HEK293 (cell line): ENCODE measurements around the gene HOOK1.

Experiments used
- ZNF302 ChIP-seq: fragments of 450-650 bp; formaldehyde crosslinking; IDR thresholded peaks from 2 replicates; pipeline ENCODE4 v1.5.1; 2016; ENCODE audit warnings: missing biosample characterization, missing genetic modification characterization, low read depth
- TF ChIP-seq, protein P1 (sequence below): fragments of 450-650 bp; formaldehyde crosslinking; IDR thresholded peaks from 2 replicates; pipeline ENCODE4 v1.5.1; 2016; ENCODE audit warnings: missing biosample characterization, missing genetic modification characterization

DNA sequence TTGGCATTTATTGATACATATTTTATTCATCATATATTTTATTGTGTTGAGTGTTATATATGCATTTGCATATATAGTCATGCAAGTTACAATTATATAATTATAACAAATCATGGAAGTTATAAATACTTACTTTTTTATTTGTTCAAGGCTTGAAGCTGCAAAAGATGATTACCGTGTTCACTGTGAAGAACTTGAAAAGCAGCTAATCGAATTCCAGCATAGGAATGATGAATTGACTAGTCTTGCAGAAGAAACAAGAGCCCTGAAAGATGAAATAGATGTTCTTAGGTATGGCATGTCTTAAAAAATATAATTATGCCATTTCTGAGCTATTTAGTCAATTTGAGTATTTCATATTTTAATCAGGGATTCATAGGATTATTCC is 32.1 kb downstream of the HOOK1 start:
- TF ChIP-seq, protein P1, sequence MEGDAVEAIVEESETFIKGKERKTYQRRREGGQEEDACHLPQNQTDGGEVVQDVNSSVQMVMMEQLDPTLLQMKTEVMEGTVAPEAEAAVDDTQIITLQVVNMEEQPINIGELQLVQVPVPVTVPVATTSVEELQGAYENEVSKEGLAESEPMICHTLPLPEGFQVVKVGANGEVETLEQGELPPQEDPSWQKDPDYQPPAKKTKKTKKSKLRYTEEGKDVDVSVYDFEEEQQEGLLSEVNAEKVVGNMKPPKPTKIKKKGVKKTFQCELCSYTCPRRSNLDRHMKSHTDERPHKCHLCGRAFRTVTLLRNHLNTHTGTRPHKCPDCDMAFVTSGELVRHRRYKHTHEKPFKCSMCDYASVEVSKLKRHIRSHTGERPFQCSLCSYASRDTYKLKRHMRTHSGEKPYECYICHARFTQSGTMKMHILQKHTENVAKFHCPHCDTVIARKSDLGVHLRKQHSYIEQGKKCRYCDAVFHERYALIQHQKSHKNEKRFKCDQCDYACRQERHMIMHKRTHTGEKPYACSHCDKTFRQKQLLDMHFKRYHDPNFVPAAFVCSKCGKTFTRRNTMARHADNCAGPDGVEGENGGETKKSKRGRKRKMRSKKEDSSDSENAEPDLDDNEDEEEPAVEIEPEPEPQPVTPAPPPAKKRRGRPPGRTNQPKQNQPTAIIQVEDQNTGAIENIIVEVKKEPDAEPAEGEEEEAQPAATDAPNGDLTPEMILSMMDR (tag by site-specific recombination) = no peak
- TF ChIP-seq ZNF302 = no peak
